COLO829 (cell line): ENCODE results near the gene PAX5.

ENCODE experiments used
- DNase-seq: peaks from one replicate; pipeline ENCODE4 v3.0.0; 2012; ENCODE audit warnings: low spot score

Gene PAX5

DNA sequence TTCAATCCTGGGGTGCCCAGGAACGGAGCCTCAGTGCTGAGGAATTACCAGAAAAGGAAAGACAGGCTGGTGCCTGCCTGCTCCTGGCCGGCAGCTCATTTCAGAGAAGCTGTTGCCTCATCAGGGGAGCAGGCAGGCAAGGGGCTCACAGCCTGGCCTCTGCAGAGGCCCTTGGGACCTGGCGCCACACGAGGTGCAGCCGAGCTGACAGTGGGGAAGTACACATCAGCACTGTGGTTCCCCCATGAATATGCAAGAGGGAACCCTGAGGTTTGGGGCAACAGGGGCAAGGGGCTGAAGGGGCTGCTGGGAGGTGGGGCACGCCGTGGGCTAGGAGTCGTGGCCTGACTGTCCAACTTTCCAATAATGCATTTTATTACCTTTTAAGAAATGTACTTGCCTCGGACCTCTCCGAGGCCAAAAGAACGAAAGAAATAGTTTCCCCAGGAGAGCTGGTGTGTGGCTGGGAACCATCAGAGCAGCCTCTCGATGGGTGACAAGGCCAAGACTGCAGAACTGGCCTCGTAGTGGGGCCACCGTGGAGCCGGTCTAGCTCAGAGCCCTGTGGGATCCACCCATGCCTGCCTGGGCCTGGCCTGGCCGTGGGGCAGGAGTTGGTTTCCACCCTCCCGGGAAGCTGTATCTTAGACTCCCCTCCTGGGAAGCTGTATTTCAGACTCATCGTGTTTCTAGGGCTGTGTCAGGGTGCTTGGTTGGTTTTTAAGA lies 198.6 kb downstream of the PAX5 start:
- DNase-seq, result no peak

DNA sequence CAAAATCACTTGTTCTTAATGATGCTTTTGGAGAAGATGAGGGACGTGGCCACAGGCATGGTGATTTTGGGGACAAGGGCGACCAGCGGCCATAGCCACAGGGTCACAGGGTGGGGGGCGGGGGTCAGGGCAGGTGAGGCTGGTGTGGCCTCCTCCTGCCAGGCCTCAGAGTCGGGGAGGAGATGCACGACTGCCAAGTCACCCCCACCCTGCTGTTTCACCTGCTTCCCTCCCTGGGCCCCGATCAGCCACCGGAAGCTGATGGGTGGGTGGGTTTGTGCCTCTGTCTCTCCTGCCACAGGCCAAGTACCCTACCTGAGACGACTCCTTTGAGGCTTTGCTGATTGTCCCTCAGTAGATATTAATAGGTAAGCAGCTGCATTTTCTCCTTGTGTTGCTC lies 199.3 kb downstream of the PAX5 start:
- no peak for DNase-seq

DNA sequence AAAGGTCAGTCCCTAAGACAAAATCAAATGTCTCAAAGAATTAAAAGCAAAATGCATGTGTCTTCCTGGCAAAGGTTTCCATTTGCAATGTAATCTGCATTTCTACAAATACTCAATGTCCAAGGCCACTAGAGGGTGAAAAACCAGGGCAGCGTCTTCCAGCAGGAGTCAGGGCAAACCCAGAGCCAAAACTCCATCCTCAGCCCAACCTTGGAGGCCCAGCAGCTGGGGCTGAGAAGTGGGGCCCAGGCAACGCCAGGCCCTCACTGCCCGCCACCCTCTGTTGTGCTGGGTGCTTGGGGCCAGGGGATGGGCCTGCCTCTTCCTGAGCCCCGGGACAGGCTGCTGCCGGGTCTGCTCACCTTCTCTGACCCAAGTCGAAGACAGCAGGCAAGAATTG lies 200.1 kb downstream of the PAX5 start:
- no peak for DNase-seq

DNA sequence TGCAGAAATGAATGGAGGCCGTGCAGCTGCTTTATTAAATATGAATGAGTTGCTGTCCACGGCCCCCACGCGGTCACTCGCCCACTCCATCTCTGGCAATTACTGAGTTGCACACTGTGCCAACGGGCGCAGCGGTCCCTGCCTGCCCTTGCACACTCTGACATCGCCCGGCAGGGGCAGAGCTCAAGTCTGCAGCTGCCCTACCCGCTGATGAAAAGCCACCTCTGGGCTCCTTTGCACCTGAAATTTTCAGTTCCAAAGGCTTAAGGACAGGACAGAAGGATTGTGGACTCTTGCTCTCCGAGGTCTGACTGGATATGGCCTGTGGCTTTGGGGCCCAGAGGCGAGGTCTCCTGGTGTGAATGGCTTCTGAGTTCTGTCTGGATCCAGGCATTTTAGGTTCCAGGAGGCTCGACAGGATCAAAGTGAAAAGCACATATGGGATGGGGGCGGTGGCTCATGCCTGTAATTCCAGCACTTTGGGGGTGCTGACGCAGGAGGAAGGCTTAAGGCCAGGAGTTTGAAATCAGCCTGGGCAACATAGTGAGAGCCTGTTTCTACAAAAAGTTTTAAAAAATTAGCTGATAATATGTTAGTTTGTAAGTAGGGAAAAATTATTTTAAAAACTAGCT lies 201.8 kb downstream of the PAX5 start:
- no peak for DNase-seq

DNA sequence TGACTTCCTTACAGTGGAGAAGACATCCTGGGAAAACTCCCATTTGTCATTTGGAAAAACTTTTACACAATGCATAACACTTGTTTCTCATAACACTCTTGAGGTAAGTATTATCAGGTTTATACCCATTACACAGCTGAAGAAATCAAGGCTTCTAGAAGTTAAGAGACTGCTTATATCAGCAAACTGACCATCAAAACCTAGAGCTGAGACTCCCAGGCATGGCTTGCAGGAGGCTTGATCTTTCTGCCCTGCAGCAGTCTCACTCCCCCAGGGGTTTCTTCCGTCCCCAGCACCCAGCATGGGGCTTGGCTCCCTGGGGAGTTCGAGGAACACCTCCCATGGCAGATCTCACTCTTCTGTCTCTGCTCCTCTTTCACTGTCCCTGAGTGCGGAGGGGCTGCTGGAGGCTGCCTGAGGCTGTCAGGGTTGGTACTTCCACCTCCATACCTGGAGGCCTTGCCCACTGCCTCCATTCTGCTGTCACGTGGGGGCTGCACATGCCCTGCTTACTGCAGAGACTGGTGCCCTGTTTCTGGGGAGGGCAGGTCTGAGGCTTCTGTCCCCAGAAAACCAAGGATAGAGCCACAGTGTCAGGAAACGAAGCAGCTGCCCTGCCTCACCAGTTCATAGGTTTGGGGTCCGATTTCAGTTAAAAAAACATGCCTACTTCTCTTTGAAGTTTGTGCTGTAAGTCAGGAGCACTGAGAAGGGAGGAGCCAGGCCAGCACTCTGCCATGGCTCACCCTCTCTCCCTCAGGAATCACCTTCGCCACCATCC lies 202.5 kb downstream of the PAX5 start:
- DNase-seq, result no peak

DNA sequence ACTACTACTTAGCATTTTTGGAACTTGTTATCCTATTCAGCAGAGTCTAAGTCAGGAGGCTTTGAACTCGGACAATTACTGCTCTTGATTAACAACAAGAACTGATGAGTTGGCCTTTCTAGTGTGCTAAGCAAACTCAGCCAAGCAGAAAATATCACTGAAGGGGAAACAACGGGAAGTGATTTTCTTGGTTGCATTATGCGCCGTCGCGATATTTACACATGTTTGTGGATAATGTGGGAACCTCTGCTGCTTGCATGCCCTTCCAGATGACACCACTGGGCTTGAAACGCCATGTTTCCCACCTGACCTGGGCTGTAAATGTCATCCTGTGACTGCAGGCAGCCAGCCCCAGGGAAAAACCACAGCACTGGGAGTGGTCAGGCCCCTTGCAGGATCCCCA lies 205.5 kb downstream of the PAX5 start:
- no peak for DNase-seq

DNA sequence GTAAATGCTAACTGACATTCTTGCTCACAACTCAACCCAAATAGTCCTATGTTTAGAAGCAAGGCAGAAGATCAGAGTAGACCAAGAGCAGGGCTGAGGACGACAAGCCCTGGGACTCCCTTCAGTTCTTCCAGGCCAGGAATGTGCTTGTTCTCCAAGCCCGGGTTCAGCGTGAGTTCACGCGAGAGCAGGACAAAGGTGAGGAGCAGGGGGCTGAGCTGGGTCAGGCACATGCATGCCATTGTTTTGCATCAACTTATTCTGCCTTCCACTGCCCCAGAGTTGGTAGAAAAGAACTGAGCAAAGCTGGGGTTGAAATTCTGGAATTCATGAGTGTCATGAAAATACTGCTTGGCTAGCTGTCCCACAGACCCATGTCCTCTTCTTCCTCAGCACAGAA lies 206.5 kb downstream of the PAX5 start:
- no peak for DNase-seq

DNA sequence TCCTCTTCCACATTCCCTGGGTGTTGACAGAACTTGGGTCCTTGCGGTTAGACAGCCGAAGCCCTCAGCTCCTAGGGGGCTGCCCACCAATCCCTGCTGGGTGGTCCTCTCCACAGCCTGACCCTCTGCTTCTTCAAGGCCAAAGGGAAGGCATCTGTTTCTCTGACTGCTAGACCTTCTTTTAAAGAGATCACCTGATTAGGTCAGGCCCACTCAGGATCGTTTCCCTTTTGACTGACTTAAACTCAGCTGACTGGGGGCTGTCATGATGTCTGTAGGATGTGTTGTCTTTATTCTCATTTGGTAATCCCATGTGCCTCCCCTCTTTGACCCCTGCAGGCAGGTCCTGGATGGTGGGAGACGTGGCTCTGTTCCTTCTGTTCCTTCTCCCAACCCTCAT lies 207.5 kb downstream of the PAX5 start:
- no peak for DNase-seq

DNA sequence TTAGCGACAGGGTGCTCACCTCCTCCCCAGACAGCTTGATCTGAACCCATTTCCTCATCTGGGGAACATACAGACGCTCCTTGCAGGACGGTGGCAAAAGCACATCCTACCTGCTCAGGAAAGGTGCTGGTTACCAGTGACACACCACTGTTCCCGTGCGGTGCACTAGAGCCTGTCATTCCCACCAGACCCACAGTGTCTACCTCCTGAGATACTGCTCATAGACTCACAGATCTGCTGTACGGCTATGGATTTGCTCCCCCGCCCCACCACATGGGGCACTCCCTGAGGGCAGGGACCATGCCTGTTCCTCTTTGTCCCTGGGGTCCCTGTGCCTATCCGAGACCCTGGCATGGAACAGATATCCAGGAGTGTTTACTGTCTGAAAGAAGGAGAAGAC lies 208.9 kb downstream of the PAX5 start:
- no peak for DNase-seq

DNA sequence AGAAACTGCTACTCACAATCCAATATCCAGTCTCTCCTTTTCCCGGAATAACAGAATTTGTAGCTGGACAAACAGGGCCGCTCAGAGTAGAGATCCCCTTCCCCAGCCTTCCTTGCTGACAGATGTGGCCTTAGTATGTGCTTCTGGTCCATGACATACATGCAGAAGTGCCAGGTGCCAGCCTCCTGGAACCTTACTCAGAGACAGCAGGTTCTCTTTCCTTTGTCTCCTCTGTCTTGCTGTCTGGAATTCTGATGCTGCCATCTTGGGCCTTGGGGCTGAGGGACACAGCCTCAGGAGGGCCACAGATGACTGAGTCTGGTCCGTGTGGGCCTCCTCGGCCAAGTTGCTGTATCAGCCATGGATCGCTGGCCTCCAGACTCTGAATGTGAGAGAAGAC lies 210.1 kb downstream of the PAX5 start:
- no peak for DNase-seq

DNA sequence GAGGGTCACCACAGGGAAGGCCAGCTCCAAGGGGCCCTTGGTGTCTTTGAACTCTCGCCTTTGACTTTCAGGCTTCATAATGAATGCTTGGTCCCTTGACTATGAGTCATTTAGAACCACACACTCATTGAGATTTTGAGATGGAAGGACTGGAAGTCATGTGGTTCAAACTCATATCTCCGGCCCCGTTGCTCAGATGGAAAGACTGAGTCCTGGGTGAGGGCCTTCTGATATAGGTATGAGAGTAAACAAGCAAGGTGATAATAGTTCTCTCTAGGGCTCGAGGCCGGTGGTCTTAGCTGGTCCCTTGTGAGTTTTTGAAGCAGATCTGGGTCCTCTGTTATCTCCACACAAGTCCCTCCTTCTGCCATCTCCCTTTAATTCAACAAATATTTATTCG lies 210.6 kb downstream of the PAX5 start:
- DNase-seq, result no peak

DNA sequence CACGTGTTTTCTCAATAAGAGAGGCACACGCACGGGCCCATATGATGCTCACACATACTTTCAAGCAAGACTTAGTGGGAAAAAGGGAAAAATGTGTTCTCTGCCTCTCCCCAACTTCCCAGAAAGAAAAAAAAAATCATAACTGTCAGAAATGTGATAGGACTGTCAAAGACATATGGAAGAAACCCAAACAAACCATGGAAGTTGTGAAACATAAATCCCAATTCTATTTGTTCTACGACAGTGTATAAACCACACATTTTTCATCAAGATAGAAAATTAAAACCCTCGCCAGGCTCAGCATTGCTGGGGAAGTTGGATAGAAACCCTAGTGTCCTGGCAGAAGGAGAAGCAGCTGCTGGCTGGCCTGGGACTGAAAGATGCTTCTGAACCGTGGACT lies 211.9 kb downstream of the PAX5 start:
- no peak for DNase-seq

DNA sequence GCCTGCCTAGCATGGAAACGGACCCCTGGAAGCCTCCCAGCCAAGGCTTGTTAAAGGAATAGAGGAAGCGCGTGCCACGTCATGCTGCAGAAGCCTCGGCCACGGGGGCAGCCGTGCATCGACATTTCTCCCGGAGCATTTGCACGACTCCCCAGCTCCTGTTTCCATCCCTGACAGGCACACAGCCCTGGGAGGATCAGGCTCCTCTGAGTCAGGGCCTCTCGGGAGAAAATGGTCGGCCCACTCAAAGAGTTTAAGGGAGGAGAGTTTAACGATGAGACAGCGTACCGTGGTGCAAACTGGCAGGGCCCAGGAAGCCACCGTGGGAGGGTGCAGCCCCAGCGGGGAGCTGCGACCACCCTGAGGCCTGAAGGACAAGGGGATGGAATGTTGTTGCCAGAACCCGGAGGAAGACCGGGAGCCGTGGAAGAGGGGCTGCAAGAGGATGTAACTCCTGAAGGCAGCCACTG lies 213.6 kb downstream of the PAX5 start:
- no peak for DNase-seq

DNA sequence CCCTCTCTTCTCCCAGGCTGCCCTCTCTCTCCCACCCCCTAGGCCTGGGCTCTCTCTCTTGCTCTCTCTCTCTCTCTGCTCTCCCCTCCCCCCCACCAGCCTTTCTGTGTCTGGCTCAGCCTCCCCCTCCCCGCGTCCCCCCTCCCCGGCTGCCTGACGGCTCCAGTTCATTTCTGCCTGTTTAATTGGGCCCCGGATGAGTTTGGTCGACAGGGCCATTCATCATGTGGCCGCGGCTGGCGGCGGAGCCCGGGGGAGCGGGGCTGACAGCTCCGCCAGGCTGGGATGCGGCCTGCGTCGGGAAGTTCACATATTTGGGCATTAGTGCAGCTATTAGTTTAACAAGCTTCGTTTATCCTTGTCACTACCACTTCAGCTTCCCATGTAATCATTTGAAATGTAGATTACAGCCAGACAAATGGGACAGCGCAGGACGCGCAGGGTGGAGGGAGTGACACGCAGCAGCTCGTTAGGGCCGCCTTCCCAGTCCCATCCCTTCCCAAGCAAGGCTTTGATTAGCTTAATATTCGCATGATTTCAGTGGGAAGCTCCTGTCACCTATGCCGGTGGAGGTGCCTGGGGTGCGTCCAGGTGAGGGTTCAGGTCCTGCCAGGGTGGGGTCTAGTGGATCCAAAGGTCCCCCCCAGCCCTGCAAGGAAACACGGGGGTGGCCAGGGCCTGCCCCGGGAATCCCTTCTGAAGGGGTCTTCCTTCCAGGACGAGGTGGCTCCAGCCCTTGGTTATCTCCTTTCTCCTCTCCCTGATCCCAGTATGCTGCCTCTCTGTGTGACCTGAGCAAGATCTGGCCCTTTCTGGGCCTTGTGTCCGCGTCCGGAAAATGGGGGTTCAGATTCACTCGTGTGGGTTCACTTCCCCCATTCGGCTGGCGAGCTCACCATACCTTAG lies 214.8 kb downstream of the PAX5 start:
- no peak for DNase-seq

DNA sequence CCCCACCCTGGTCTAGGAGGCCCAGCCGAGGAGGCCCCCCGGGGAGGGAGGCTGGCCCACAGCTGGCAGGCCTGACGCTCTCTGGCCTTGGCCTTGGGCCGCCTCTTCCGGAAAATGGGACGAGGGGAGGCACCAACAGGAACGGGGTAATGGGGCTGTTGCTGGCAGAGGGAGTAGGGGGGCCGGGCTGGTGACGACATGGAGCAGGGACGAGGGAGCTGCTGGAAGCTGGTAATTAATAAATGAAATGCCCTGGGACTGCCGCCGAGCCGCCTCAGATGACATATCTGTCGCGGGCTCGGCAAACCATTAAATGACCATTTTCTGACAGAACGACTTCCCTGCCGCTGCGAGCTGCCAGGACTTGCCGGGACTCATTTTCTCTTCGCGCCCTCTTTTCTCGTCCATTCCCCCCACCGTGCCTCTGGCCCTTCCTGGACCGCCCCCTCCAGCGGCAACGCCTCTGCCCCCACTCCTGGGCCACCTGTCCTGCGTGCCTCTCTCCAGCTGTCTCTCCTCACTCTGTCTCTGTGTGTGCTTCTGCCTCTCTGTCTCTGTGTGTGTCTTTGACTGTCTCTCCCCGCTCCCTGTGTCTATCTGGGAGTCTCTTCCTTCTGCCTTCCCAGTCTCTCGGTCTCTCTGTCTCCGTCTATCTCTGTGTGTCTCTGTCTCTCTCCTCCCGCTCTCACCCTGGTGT lies 215.7 kb downstream of the PAX5 start:
- no peak for DNase-seq

DNA sequence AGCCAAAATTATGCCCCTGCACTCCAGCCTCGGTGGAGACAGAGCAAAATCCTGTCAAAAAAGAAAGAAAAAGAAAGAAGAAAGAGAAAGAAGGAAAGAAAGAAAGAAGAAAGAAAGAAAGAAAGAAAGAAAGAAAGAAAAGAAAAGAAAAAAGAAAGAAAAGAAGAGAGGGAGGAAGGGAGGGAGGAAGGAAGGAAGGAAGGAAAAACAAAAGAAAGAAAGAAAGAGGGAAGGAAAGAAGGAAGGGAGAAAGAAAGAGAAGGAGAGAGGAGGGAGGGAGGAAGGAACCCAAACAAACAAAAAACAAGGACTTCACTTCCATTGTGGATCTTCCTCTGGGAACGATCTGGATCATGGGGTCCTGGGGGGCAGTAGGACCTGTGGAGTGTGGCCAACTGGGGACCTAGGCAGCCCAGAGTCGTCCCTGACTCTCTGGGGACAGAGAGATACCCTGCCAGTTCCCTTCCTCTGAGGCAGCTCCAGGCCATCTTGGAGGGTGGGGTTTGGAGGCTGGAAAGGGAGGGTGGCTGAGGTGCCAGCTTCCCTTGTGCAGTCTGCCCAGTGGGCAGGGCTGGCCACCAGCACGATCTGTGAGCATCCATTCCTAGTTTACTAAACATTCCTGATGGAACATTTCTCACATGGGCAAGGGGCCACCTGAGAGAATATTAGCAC lies 216.8 kb downstream of the PAX5 start:
- DNase-seq, result no peak

DNA sequence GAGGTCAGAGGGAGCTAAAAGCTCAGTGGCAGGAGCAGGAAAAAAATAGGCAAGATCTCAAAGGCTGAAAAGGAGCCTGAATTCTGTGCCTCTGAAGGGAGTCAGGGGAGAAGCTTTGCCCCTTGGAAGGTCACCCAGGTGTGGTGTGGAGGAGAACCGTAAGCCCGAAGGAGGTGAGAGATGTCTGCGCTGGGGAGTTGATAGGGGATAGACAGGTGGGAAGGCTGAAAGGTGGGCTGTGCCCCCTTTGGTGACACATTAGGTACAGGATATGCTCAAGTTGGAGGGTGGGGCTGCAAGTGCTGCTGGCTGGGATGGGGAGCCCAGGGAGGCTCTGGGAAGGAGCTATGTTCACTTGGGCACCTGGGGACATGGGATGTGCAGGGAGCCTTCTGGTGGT lies 217.7 kb downstream of the PAX5 start:
- DNase-seq, result no peak

DNA sequence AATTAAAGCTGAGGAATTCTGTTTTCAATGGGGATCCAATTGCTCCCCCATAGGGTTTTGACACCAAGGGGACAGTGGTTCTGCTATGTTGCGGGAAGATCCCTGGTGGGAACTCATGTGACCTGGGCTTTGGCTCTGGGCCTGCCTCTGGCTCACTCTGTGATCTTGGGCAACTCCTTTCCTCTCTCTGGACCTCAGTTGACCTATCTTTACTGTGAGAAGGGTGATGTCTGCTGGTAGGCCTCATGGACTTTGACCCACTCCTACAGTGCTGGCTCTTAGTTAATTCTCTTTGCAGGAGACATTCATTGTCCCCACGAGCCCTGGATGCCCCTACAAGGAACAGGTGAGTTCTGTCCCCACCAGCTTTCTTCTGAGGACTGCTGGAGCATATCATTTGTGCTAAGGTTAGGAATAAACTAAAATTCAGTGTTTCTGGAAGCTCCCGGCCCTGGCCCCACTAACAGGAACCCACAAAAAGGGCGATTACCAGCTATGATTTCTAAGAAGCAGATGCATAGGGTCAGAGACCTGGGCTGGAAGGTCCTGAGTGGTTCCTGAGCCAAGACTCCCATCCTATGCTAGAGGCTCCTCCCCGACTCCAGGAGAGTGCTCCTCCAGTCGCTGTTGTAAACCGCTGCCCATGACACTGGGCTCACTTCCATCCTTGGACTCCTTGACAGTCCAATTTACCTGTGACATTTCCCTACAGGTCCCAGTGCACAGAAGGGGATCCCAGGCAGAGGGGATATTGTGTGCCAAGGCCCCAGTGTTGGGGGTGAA lies 218.3 kb downstream of the PAX5 start:
- no peak for DNase-seq

DNA sequence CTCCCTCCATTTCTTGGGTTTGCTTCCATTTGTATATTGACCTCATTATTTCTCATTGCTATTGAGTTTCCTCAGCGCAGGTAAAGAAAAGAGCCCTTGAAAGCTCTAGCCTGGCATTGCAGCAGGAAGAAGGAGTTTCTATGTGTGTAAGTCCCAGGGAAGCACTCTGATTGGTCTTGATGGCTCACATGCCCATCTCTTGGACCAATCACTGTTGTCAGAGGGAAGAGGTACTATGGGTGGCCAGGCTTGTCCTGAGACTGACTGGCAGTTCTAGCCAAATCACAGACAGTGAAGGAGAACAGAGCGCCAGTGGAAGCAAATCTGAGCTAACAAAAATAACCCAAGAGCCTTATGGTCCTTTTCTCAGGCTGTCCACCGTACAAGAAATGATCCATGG lies 219.0 kb downstream of the PAX5 start:
- DNase-seq, result no peak

DNA sequence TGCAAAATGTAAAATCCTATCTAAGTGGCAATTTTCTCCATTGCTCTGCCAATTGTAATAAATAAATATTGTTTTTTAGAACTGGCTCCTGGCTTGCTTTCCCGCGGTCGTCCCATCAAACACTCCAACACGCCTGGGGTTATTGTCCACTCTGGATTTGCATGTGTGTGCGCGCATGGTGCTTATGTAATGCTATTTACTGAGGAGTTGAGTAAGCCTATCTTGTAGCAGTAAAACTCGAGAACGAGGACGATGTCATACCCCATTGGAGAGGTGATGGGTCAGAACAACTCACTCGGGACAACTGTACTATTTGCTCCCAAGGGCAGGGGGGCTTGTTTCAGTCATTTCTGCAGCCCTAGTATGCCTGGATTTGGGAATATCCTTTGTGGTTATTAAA lies 220.9 kb downstream of the PAX5 start:
- DNase-seq, result no peak
